ENCODE results near the gene FBXO11.

The FBXO11 gene

GRCh38 chr2:47876912-47877311 is 29.4 kb downstream of the FBXO11 start:
- no peak for DNase-seq (ENCODE audit: low read depth)
- H3K4me3 ChIP-seq (ENCODE audit: low read depth, low read length) = no peak overlapping the region
- TF ChIP-seq CTCF (conservative IDR thresholded peaks at IDR 0.05; ENCODE audit: low read depth, low read length) = no peak

- no peak overlapping the region for H3K4me3 ChIP-seq (ENCODE audit: low read depth, low read length)
- TF ChIP-seq CTCF (conservative IDR thresholded peaks at IDR 0.05; ENCODE audit: low read depth, low read length) = no peak
- DNase-seq (ENCODE audit: low read depth) = no peak
Observed at GRCh38 chr2:47872941-47873340, 33.4 kb downstream of the FBXO11 start.

GRCh38 chr2:47870641-47871540 is 35.4 kb downstream of the FBXO11 start:
- H3K4me3 ChIP-seq (ENCODE audit: low read depth, low read length) = no peak overlapping the region
- DNase-seq (ENCODE audit: low read depth) = no peak
- no peak for TF ChIP-seq CTCF (conservative IDR thresholded peaks at IDR 0.05; ENCODE audit: low read depth, low read length)

- DNase-seq (ENCODE audit: low read depth) = no peak
- H3K4me3 ChIP-seq (ENCODE audit: low read depth, low read length) = no peak overlapping the region
- no peak for TF ChIP-seq CTCF (conservative IDR thresholded peaks at IDR 0.05; ENCODE audit: low read depth, low read length)
Observed at GRCh38 chr2:47869859-47870595, 36.3 kb downstream of the FBXO11 start.

- no peak for TF ChIP-seq CTCF (conservative IDR thresholded peaks at IDR 0.05; ENCODE audit: low read depth, low read length)
- H3K4me3 ChIP-seq (ENCODE audit: low read depth, low read length) = no peak overlapping the region
- no peak for DNase-seq (ENCODE audit: low read depth)
Observed at GRCh38 chr2:47868611-47869352, 37.5 kb downstream of the FBXO11 start.

GRCh38 chr2:47867205-47867604 is 39.1 kb downstream of the FBXO11 start:
- peak; percentile 72 for DNase-seq (ENCODE audit: low read depth)
- no peak for TF ChIP-seq CTCF (conservative IDR thresholded peaks at IDR 0.05; ENCODE audit: low read depth, low read length)
- no peak overlapping the region for H3K4me3 ChIP-seq (ENCODE audit: low read depth, low read length)
